GM12878 (cell line): ENCODE data around the gene FAM222A.

Source experiments
- ZNF207 ChIP-seq: fragments of 450-650 bp; IDR thresholded peaks from 2 replicates; pipeline ENCODE4 v1.6.1; 2014; ENCODE audit warnings: antibody characterized with exemption, mild to moderate bottlenecking, borderline replicate concordance
- ZNF274 ChIP-seq: IDR thresholded peaks from one replicate; pipeline ENCODE4 v1.8.0; 2011; ENCODE audit not compliant: insufficient read length, insufficient read depth

GRCh38 chr12:109798691-109799090 lies 85.1 kb downstream of the FAM222A start:
- TF ChIP-seq ZNF274 (no peak), ZNF207 (no peak)
